Cardiac fibroblast (primary cell): ENCODE measurements around the gene PDE10A.

Source experiments
- DNase-seq, 2 donors: peaks; one replicate each; pipeline versions ENCODE4 v3.0.0 to v3.0.0-alpha.2; 2010; ENCODE audit warnings: low read depth in 2 of 2
- H3K4me3 ChIP-seq, 2 donors: replicated peaks in 1 of 2; 1 replicate in 1 of 2; 2 replicates in 1 of 2; pipeline ENCODE4 v1.5.1; 2011; ENCODE audit warnings: low read depth in 2 of 2, low read length in 2 of 2, mild to moderate bottlenecking in 2 of 2, moderate library complexity in 1 of 2
- TF ChIP-seq, protein P1 (sequence below): IDR thresholded peaks from one replicate; pipeline ENCODE4 v1.5.1; 2011; ENCODE audit warnings: low read depth, mild to moderate bottlenecking, low read length, inconsistent platforms

Gene PDE10A

DNA sequence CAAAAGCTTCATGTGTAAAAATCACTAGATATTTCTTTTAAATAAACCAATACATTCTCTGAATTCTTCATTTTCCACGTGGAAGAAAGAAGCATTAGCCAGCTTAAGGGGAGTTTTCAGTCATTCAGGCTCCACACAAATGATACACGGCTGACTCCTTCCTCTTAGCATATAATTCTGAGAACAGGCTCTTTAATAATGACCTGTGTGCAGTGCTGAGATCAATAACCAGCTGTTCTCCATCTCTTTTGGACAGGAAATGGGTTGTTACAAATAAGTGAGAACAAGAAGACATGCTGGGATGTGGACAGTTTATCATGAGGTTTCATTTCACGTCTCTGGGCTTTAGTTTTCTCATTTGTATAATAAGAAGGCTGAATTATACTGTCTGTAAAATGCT, 206.8 kb downstream of the PDE10A start:
- TF ChIP-seq, protein P1, sequence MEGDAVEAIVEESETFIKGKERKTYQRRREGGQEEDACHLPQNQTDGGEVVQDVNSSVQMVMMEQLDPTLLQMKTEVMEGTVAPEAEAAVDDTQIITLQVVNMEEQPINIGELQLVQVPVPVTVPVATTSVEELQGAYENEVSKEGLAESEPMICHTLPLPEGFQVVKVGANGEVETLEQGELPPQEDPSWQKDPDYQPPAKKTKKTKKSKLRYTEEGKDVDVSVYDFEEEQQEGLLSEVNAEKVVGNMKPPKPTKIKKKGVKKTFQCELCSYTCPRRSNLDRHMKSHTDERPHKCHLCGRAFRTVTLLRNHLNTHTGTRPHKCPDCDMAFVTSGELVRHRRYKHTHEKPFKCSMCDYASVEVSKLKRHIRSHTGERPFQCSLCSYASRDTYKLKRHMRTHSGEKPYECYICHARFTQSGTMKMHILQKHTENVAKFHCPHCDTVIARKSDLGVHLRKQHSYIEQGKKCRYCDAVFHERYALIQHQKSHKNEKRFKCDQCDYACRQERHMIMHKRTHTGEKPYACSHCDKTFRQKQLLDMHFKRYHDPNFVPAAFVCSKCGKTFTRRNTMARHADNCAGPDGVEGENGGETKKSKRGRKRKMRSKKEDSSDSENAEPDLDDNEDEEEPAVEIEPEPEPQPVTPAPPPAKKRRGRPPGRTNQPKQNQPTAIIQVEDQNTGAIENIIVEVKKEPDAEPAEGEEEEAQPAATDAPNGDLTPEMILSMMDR: no peak
- DNase-seq: peak in 1 of 2 donors; percentile 31
- H3K4me3 ChIP-seq: no peak overlapping the region

- TF ChIP-seq, protein P1: no peak
- no peak overlapping the region for H3K4me3 ChIP-seq
- no peak for DNase-seq
Observed at GRCh38 chr6:165455488-165455887, 207.6 kb downstream of the PDE10A start.

GRCh38 chr6:165453395-165453794, 209.6 kb downstream of the PDE10A start:
- TF ChIP-seq, protein P1: no peak
- no peak for DNase-seq
- H3K4me3 ChIP-seq: no peak overlapping the region

GRCh38 chr6:165451838-165452237, 211.2 kb downstream of the PDE10A start:
- DNase-seq: peak in 1 of 2 donors; percentile 18
- H3K4me3 ChIP-seq: no peak overlapping the region
- TF ChIP-seq, protein P1: no peak

DNA sequence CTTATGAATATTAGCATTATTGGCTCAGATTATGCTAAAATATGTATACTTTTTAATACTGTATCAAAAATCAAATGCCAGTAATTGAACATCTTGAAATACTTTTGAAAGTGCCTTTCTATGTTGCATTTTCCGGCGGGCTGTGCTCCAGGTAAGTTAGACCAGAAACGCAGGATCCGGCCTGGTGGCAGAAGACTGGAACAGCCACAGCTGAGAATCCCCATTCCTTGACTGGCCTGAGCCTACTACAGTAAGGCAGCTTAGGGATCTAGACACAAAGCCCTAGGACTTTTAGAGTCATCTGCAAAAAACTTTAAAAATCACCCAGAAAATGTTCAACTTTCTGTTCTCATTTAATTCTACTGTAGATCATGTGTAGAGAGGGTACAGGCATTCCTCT, 214.8 kb downstream of the PDE10A start:
- TF ChIP-seq, protein P1: peak; percentile 8
- H3K4me3 ChIP-seq: no peak overlapping the region
- DNase-seq: no peak

- no peak overlapping the region for H3K4me3 ChIP-seq
- TF ChIP-seq, protein P1: no peak
- no peak for DNase-seq
Observed at GRCh38 chr6:165447141-165447540, 215.9 kb downstream of the PDE10A start.

DNA sequence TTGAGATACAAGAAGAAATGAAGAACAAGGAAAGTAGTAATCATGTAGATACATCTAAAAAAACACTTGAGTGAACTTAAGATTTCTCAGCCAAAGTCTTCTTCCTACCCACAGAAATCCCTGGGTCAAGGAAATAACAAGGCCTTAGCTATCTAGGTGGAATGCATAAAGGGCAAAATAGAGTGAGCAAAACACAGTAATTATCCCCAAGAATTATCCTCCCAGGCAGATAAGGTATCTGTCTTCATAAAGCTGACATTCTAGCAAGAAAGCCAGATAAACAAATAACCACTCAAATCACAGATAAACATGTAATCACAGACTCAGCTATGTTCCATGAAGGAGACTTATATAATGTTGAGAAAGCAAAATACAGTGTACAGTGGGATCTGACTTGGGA, 216.7 kb downstream of the PDE10A start:
- H3K4me3 ChIP-seq: no peak overlapping the region
- TF ChIP-seq, protein P1: no peak
- no peak for DNase-seq
